Osteocyte (in vitro differentiated cells): ENCODE results near the gene NKAP. TPM values are rescaled to one million over a fixed set of nuclear protein-coding genes. Genes with fewer than 3 reads are reported as not detected.
"Not testable (repeated sequence)": the region's sequence is repeated elsewhere in the genome, so short reads cannot be mapped to it uniquely, and the experiment has no call there.

ENCODE experiments used
- DNase-seq: peaks from one replicate; pipeline ENCODE4 v3.0.0; 2021; ENCODE audit warnings: mixed read lengths; ENCODE audit not compliant: unreplicated experiment; ENCODE audit errors: extremely low spot score
- H3K27ac Mint-ChIP-seq: one replicate; pipeline ENCODE4 v1.8.0; 2021; ENCODE audit warnings: mild to moderate bottlenecking, mixed read lengths; ENCODE audit not compliant: unreplicated experiment
- H3K27me3 Mint-ChIP-seq: one replicate; pipeline ENCODE4 v1.8.0; 2021; ENCODE audit warnings: mixed read lengths; ENCODE audit not compliant: unreplicated experiment
- H3K36me3 Mint-ChIP-seq: one replicate; pipeline ENCODE4 v1.8.0; 2021; ENCODE audit warnings: mixed read lengths; ENCODE audit not compliant: unreplicated experiment
- H3K4me1 Mint-ChIP-seq: one replicate; pipeline ENCODE4 v1.8.0; 2021; ENCODE audit warnings: mixed read lengths; ENCODE audit not compliant: unreplicated experiment
- H3K4me3 Mint-ChIP-seq: one replicate; pipeline ENCODE4 v1.8.0; 2021; ENCODE audit warnings: mild to moderate bottlenecking, moderate library complexity, mixed read lengths; ENCODE audit not compliant: unreplicated experiment
- H3K9me3 Mint-ChIP-seq: one replicate; pipeline ENCODE4 v1.8.0; 2021; ENCODE audit warnings: mixed read lengths; ENCODE audit not compliant: unreplicated experiment
- CTCF ChIP-seq: fragments of 200-600 bp; sonication (generic); IDR thresholded peaks from 2 replicates; pipeline ENCODE4 v1.5.0; 2021; ENCODE audit warnings: antibody characterized with exemption, mild to moderate bottlenecking, moderate library complexity
- total RNA-seq: library from RNA; stranded (reverse); gene quantifications from 2 replicates; pipeline ENCODE4 v1.2.1, GENCODE V29; 2021

NKAP gene
- total RNA-seq, 1 donor from 2014 or later = 9.7 TPM

DNA sequence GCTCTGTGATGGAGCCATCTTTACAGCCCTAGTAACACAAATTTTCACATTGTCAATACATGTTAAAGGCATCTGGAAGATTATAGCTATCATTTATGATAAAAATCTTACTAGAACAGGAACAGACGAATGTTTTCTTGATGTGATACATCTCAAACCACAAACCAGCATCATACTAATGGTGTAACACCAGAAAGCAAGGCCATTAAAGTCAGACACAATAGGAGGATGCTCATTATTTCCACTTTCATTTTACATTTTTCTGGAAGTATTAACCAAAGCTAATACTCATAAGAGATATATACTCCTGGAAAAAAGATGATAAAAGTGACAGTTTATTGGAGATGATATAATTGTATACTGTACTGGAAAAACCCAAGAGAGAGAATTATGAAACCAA lies 42.6 kb downstream of the NKAP start:
- H3K27ac Mint-ChIP-seq = no peak overlapping the region
- no peaks in the 10 kb centered on the region for H3K36me3 Mint-ChIP-seq
- no peak overlapping the region for H3K4me3 Mint-ChIP-seq
- H3K9me3 Mint-ChIP-seq = no peaks in the 10 kb centered on the region
- no peaks in the 10 kb centered on the region for H3K4me1 Mint-ChIP-seq
- H3K27me3 Mint-ChIP-seq = no peaks in the 10 kb centered on the region
- no peak for DNase-seq
- no peak for TF ChIP-seq CTCF

DNA sequence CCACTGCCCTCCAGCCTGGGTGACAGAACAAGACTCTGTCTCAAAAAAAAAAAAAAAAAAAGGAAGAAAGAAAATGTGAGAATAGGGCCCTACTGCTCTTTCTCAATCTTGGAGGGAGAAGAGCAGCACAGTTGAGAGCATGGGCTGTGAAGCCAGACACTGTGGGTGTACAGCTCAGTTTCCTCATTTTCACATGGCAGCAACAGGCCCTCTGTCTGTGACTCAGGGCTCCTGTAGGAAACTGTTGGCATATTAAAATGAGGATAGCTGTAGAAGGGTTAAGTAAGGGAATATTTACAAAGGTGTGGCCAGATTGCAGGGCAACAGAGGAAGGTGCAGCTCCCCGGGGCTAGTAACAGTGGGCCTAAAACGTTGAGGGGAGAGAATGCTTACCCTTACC lies 44.4 kb downstream of the NKAP start:
- Mint-ChIP-seq H3K4me3 (no peak overlapping the region), H3K27ac (no peak overlapping the region), H3K27me3 (no peaks in the 10 kb centered on the region), H3K36me3 (no peaks in the 10 kb centered on the region), H3K9me3 (no peaks in the 10 kb centered on the region), H3K4me1 (no peaks in the 10 kb centered on the region)
- no peak for DNase-seq
- TF ChIP-seq CTCF = no peak

DNA sequence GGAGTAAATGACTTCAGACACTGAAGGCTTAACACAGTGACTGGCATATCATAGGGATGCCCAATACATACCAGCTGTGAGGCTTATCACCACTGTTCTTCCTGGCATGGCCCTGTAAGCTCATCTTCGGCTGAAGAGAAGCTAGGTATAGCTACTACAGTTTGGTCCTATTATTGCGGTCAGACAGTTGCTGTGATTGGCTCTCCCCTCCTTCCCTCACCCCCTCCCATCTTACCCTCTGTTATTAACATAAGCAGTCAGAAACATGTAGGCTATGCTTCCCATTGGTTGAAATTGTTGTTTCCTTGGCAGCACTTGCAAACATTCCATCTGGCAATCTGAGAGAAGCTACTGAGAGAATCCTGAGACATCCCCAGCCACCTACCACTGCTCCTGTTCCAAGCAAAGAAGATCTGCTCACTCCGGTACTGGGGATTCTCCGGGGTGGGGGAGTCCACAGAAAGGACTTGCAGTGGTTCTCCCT lies 47.7 kb downstream of the NKAP start, which contains the start of gene AKAP14:
Gene AKAP14 (plus strand): TSS at position 51 of the 484 bp plus-strand sequence. CDS start 7,331 bp downstream, outside the sequence.
- H3K36me3 Mint-ChIP-seq = no peaks in the 10 kb centered on the region
- H3K27ac Mint-ChIP-seq = no peak within 1 kb of the TSS
- H3K27me3 Mint-ChIP-seq = no peaks in the 10 kb centered on the region
- H3K4me1 Mint-ChIP-seq = no peaks in the 10 kb centered on the region
- TF ChIP-seq CTCF = no peak
- H3K9me3 Mint-ChIP-seq = no peaks in the 10 kb centered on the region
- H3K4me3 Mint-ChIP-seq = no peak within 1 kb of the TSS
- DNase-seq = no peak

- H3K4me1 Mint-ChIP-seq, H3K36me3 Mint-ChIP-seq, DNase-seq, H3K4me3 Mint-ChIP-seq, H3K27ac Mint-ChIP-seq, H3K9me3 Mint-ChIP-seq, H3K27me3 Mint-ChIP-seq: not testable (repeated sequence)
Measured at GRCh38 chrX:119891961-119892692, 51.4 kb downstream of the NKAP start.

- H3K27ac Mint-ChIP-seq, H3K4me3 Mint-ChIP-seq, H3K9me3 Mint-ChIP-seq, H3K36me3 Mint-ChIP-seq, H3K27me3 Mint-ChIP-seq, DNase-seq, H3K4me1 Mint-ChIP-seq: not testable (repeated sequence)
Measured at GRCh38 chrX:119890626-119891025, 52.9 kb downstream of the NKAP start.

GRCh38 chrX:119887721-119888425 lies 55.7 kb downstream of the NKAP start:
- peak overlapping the region; percentile 62 for H3K4me3 Mint-ChIP-seq
- no peak overlapping the region for H3K27ac Mint-ChIP-seq
- H3K36me3 Mint-ChIP-seq = no peaks in the 10 kb centered on the region
- peak; percentile 89 for DNase-seq
- no peaks in the 10 kb centered on the region for H3K27me3 Mint-ChIP-seq
- H3K9me3 Mint-ChIP-seq = peaks cover 3% of the 10 kb centered on the region
- peaks cover 2% of the 10 kb centered on the region for H3K4me1 Mint-ChIP-seq
- TF ChIP-seq CTCF = peak; percentile 60
